H1 (cell line): ENCODE results near the gene CACNA2D1. TPM values are rescaled to one million over a fixed set of nuclear protein-coding genes. Genes with fewer than 3 reads are reported as not detected.
A peak's percentile ranks its signal among the peaks of the same experiment; 100 is the strongest.

Experiments
- EGR1 ChIP-seq: IDR thresholded peaks from 2 replicates; pipeline ENCODE4 v1.6.1; 2011; ENCODE audit warnings: low read depth, low read length, borderline replicate concordance
- HDAC2 ChIP-seq, 2 experiments: fragments of 300-600 bp in 1 of 2; sonication (generic) in 1 of 2; IDR thresholded peaks; 2 replicates each; pipeline ENCODE4 v1.6.1; 2011 to 2012; ENCODE audit warnings: low read depth in 2 of 2, low read length in 2 of 2, mild to moderate bottlenecking in 2 of 2, moderate library complexity in 2 of 2, borderline replicate concordance in 1 of 2, inconsistent platforms in 1 of 2
- KDM1A ChIP-seq: fragments of 200-600, 300-600 bp; sonication (generic); IDR thresholded peaks from 2 replicates; pipeline ENCODE4 v1.7.1; 2016; ENCODE audit warnings: mild to moderate bottlenecking, low read length, borderline replicate concordance
- PHF8 ChIP-seq: fragments of 200-600 bp; sonication (generic); conservative IDR thresholded peaks from 2 replicates; pipeline ENCODE4 v1.7.1; 2012; ENCODE audit warnings: low read depth, mild to moderate bottlenecking, inconsistent platforms, low read length, moderate library complexity
- RBBP5 ChIP-seq: IDR thresholded peaks from 2 replicates; pipeline ENCODE4 v1.7.1; 2012; ENCODE audit warnings: low read depth, mild to moderate bottlenecking, inconsistent platforms, low read length, moderate library complexity, borderline replicate concordance
- SRF ChIP-seq: IDR thresholded peaks from 2 replicates; pipeline ENCODE4 v1.6.1; 2011; ENCODE audit warnings: mild to moderate bottlenecking, low read depth, low read length, moderate library complexity
- YY1 ChIP-seq: IDR thresholded peaks from 2 replicates; pipeline ENCODE4 v1.6.1; 2011; ENCODE audit warnings: low read depth, mild to moderate bottlenecking, low read length
- polyA plus RNA-seq, 7 experiments: library from polyadenylated mRNA; depleted of rRNA in 3 of 7; stranded (reverse) in 5 of 7; unstranded in 2 of 7; fragments of >200 nt in 5 of 7; fragments of 200-250 nt in 2 of 7; gene quantifications; 1 replicate in 5 of 7; 2 replicates in 1 of 7; 4 replicates in 1 of 7; pipeline versions ENCODE4 v1.2.1 to v1.2.3, GENCODE V29; 2011 to 2013; ENCODE audit warnings: missing spikeins in 2 of 7, mixed read lengths in 2 of 7
- total RNA-seq: library from RNA; stranded (reverse); fragmentation: NEBNext Ultra II Directional; extraction: Animal tissue kit (Norgen Biotek cat#: 25700); gene quantifications from 2 replicates; pipeline ENCODE4 v1.2.1, GENCODE V29; 2021
- TF ChIP-seq, protein P1 (sequence below): fragments of 300-600 bp; sonication (generic); IDR thresholded peaks from 2 replicates; pipeline ENCODE4 v1.7.1; 2012; ENCODE audit warnings: low read length, moderate library complexity, mild to moderate bottlenecking, inconsistent platforms; ENCODE audit not compliant: insufficient replicate concordance
- TF ChIP-seq, protein P2 (sequence below): IDR thresholded peaks from 2 replicates; pipeline ENCODE4 v1.6.1; 2012; ENCODE audit warnings: inconsistent platforms

The CACNA2D1 gene
- total and polyA plus RNA-seq, 2 of the 8 experiments (the other 6 are each of a cell fraction or from before 2014, with no cell fraction given) = 4.3 to 27.3 TPM

DNA sequence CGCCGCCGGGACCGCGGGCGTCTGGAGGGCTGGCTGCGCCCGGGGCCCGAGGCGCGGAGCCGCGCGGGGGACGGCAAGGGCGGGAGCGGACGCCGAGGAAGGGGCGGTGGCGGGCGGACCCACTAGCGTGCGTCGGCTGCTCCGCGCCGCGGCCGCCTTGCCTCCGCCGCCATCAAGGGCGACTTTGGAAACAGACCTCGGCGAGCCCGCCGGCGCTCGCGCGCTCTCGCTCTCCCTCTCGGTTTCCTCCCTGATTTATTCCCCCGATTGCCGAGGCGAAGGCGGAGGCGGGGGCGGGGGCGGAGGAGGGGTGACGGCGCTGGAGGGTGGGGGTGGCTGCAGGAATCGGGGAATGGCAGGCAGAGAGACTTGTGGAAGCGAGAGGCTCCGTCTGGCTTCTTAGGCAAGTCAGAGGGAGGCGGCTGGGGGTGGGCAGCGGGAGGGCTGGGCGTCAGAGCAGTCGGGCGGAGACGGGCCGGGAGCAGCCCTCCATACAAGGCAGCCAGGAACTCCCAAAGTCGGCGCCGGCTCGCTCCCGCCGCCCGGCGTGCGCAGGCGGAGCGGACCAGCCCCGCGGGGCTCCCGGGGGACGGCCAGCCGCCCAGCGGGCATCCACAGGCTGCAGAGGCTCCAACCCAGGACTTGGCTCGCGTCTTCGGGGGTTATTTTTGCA, at the start of gene CACNA2D1 (continued):
- TF ChIP-seq SRF (no peak), PHF8 (peak; percentile 50), HDAC2 (IDR thresholded peaks at IDR 0.05; ENCODE audit: borderline replicate concordance in 1 of 2, low read depth in 2 of 2, low read length in 2 of 2) (no peak), YY1 (peak; percentile 31; the same call in 1 of the 2 replicates), RBBP5 (peak; percentile 40; the same call in 1 of the 2 replicates), EGR1 (0 out of 2 replicates have a peak, but pooled peaks have one; percentile 2), KDM1A (no peak)
- TF ChIP-seq, protein P1, sequence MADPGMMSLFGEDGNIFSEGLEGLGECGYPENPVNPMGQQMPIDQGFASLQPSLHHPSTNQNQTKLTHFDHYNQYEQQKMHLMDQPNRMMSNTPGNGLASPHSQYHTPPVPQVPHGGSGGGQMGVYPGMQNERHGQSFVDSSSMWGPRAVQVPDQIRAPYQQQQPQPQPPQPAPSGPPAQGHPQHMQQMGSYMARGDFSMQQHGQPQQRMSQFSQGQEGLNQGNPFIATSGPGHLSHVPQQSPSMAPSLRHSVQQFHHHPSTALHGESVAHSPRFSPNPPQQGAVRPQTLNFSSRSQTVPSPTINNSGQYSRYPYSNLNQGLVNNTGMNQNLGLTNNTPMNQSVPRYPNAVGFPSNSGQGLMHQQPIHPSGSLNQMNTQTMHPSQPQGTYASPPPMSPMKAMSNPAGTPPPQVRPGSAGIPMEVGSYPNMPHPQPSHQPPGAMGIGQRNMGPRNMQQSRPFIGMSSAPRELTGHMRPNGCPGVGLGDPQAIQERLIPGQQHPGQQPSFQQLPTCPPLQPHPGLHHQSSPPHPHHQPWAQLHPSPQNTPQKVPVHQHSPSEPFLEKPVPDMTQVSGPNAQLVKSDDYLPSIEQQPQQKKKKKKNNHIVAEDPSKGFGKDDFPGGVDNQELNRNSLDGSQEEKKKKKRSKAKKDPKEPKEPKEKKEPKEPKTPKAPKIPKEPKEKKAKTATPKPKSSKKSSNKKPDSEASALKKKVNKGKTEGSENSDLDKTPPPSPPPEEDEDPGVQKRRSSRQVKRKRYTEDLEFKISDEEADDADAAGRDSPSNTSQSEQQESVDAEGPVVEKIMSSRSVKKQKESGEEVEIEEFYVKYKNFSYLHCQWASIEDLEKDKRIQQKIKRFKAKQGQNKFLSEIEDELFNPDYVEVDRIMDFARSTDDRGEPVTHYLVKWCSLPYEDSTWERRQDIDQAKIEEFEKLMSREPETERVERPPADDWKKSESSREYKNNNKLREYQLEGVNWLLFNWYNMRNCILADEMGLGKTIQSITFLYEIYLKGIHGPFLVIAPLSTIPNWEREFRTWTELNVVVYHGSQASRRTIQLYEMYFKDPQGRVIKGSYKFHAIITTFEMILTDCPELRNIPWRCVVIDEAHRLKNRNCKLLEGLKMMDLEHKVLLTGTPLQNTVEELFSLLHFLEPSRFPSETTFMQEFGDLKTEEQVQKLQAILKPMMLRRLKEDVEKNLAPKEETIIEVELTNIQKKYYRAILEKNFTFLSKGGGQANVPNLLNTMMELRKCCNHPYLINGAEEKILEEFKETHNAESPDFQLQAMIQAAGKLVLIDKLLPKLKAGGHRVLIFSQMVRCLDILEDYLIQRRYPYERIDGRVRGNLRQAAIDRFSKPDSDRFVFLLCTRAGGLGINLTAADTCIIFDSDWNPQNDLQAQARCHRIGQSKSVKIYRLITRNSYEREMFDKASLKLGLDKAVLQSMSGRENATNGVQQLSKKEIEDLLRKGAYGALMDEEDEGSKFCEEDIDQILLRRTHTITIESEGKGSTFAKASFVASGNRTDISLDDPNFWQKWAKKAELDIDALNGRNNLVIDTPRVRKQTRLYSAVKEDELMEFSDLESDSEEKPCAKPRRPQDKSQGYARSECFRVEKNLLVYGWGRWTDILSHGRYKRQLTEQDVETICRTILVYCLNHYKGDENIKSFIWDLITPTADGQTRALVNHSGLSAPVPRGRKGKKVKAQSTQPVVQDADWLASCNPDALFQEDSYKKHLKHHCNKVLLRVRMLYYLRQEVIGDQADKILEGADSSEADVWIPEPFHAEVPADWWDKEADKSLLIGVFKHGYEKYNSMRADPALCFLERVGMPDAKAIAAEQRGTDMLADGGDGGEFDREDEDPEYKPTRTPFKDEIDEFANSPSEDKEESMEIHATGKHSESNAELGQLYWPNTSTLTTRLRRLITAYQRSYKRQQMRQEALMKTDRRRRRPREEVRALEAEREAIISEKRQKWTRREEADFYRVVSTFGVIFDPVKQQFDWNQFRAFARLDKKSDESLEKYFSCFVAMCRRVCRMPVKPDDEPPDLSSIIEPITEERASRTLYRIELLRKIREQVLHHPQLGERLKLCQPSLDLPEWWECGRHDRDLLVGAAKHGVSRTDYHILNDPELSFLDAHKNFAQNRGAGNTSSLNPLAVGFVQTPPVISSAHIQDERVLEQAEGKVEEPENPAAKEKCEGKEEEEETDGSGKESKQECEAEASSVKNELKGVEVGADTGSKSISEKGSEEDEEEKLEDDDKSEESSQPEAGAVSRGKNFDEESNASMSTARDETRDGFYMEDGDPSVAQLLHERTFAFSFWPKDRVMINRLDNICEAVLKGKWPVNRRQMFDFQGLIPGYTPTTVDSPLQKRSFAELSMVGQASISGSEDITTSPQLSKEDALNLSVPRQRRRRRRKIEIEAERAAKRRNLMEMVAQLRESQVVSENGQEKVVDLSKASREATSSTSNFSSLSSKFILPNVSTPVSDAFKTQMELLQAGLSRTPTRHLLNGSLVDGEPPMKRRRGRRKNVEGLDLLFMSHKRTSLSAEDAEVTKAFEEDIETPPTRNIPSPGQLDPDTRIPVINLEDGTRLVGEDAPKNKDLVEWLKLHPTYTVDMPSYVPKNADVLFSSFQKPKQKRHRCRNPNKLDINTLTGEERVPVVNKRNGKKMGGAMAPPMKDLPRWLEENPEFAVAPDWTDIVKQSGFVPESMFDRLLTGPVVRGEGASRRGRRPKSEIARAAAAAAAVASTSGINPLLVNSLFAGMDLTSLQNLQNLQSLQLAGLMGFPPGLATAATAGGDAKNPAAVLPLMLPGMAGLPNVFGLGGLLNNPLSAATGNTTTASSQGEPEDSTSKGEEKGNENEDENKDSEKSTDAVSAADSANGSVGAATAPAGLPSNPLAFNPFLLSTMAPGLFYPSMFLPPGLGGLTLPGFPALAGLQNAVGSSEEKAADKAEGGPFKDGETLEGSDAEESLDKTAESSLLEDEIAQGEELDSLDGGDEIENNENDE = no peak
- TF ChIP-seq, protein P2, sequence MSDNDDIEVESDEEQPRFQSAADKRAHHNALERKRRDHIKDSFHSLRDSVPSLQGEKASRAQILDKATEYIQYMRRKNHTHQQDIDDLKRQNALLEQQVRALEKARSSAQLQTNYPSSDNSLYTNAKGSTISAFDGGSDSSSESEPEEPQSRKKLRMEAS = 0 out of 2 replicates have a peak, but pooled peaks have one; percentile 1
